ENCODE data around the gene NPSR1.
"Not testable (repeated sequence)": the region's sequence is repeated elsewhere in the genome, so short reads cannot be mapped to it uniquely, and the experiment has no call there.

The NPSR1 gene

GRCh38 chr7:34868602-34869001 is 210.6 kb downstream of the NPSR1 start:
- not testable (repeated sequence) for H3K9ac ChIP-seq (ENCODE audit: low read length); H3K4me3 ChIP-seq (ENCODE audit: insufficient read depth in 1 of 2, low read depth in 1 of 2, low read length in 2 of 2); H3K36me3 ChIP-seq (ENCODE audit: control insufficient read depth in 1 of 2, insufficient read depth in 2 of 2, low read depth in 1 of 2, low read length in 2 of 2); H3K4me2 ChIP-seq (ENCODE audit: low read length, poor library complexity, severe bottlenecking); H3K23ac ChIP-seq (ENCODE audit: low read length in 2 of 2); H3K9me3 ChIP-seq (ENCODE audit: control insufficient read depth, low read length); H2AFZ ChIP-seq (ENCODE audit: low read depth, low read length); H4K91ac ChIP-seq (ENCODE audit: low read length); H3K4ac ChIP-seq (ENCODE audit: low read depth in 1 of 2, low read length in 2 of 2); H3K79me1 ChIP-seq (replicated peaks; ENCODE audit: low read length, poor library complexity, severe bottlenecking); DNase-seq; H4K8ac ChIP-seq (ENCODE audit: low read length); H2BK12ac ChIP-seq (ENCODE audit: low read length in 2 of 2); H3K4me1 ChIP-seq (ENCODE audit: control insufficient read depth, insufficient read depth, low read depth, low read length); H3K18ac ChIP-seq (ENCODE audit: low read depth in 1 of 2, low read length in 2 of 2); H2BK15ac ChIP-seq (ENCODE audit: low read depth, poor library complexity, severe bottlenecking); H2AK5ac ChIP-seq (ENCODE audit: low read length, severe bottlenecking); H3K27me3 ChIP-seq (ENCODE audit: control insufficient read depth in 1 of 2, insufficient read depth in 1 of 2, low read length in 2 of 2); H2BK120ac ChIP-seq (ENCODE audit: low read depth, low read length); H2BK5ac ChIP-seq (ENCODE audit: low read depth, low read length, poor library complexity, severe bottlenecking); H3K27ac ChIP-seq (ENCODE audit: low read length, poor library complexity, severe bottlenecking)
- 92% methylated on average over 5 of the region's 5 CpGs for WGBS
- H3K14ac ChIP-seq (ENCODE audit: low read length in 2 of 2) = peak overlapping the region in 1 of 2 experiments; percentile 79

- Histone ChIP-seq H2AK5ac (ENCODE audit: low read length, severe bottlenecking) (no peak overlapping the region), H2AFZ (ENCODE audit: low read depth, low read length) (no peak overlapping the region), H2BK15ac (ENCODE audit: low read depth, poor library complexity, severe bottlenecking) (no peak overlapping the region), H3K27me3 (ENCODE audit: control insufficient read depth in 1 of 2, insufficient read depth in 1 of 2, low read length in 2 of 2) (no peaks in the 10 kb centered on the region), H2BK5ac (ENCODE audit: low read depth, low read length, poor library complexity, severe bottlenecking) (no peak overlapping the region), H4K8ac (ENCODE audit: low read length) (no peak overlapping the region), H3K27ac (ENCODE audit: low read length, poor library complexity, severe bottlenecking) (no peak overlapping the region), H3K4me2 (ENCODE audit: low read length, poor library complexity, severe bottlenecking) (no peak overlapping the region), H3K4me1 (ENCODE audit: control insufficient read depth, insufficient read depth, low read depth, low read length) (no peaks in the 10 kb centered on the region), H3K9me3 (ENCODE audit: control insufficient read depth, low read length) (peaks cover 5% of the 10 kb centered on the region), H3K14ac (ENCODE audit: low read length in 2 of 2) (no peak overlapping the region), H3K79me1 (replicated peaks; ENCODE audit: low read length, poor library complexity, severe bottlenecking) (no peaks in the 10 kb centered on the region), H4K91ac (ENCODE audit: low read length) (no peak overlapping the region), H3K36me3 (ENCODE audit: control insufficient read depth in 1 of 2, insufficient read depth in 2 of 2, low read depth in 1 of 2, low read length in 2 of 2) (no peaks in the 10 kb centered on the region), H3K9ac (ENCODE audit: low read length) (no peak overlapping the region), H3K23ac (ENCODE audit: low read length in 2 of 2) (no peak overlapping the region), H2BK120ac (ENCODE audit: low read depth, low read length) (no peak overlapping the region), H3K4ac (ENCODE audit: low read depth in 1 of 2, low read length in 2 of 2) (no peak overlapping the region), H3K4me3 (ENCODE audit: insufficient read depth in 1 of 2, low read depth in 1 of 2, low read length in 2 of 2) (no peak overlapping the region), H2BK12ac (ENCODE audit: low read length in 2 of 2) (no peak overlapping the region), H3K18ac (ENCODE audit: low read depth in 1 of 2, low read length in 2 of 2) (no peak overlapping the region)
- 88% methylated on average over 6 of the region's 6 CpGs for WGBS
- no peak for DNase-seq
Observed at GRCh38 chr7:34869057-34869456, 211.0 kb downstream of the NPSR1 start.

DNA sequence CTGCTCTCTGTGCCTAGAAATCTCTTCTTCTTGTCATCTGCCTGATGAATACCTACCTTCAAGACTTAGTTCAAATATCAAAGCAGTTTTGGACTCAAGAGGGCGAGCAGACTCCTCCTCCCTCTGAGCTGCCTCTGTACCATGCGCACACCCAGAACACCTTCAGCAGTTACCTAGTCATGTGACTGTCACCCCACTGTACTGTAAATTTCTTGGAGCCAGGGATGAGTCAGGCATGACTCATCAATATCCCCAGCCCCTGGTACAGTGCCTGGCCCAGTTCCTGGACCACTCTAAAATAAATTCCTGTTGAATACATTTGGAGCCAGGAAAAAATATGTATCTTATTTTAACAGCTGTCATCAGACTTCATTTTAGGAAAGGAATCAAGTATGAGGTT is 212.0 kb downstream of the NPSR1 start:
- H3K79me1 ChIP-seq (replicated peaks; ENCODE audit: low read length, poor library complexity, severe bottlenecking); H3K9me3 ChIP-seq (ENCODE audit: control insufficient read depth, low read length); H3K18ac ChIP-seq (ENCODE audit: low read depth in 1 of 2, low read length in 2 of 2); H2AK5ac ChIP-seq (ENCODE audit: low read length, severe bottlenecking); H3K23ac ChIP-seq (ENCODE audit: low read length in 2 of 2); H3K14ac ChIP-seq (ENCODE audit: low read length in 2 of 2); H3K36me3 ChIP-seq (ENCODE audit: control insufficient read depth in 1 of 2, insufficient read depth in 2 of 2, low read depth in 1 of 2, low read length in 2 of 2); H3K4me1 ChIP-seq (ENCODE audit: control insufficient read depth, insufficient read depth, low read depth, low read length); H2BK120ac ChIP-seq (ENCODE audit: low read depth, low read length); H4K91ac ChIP-seq (ENCODE audit: low read length); H2AFZ ChIP-seq (ENCODE audit: low read depth, low read length); H4K8ac ChIP-seq (ENCODE audit: low read length); H3K4me2 ChIP-seq (ENCODE audit: low read length, poor library complexity, severe bottlenecking); H2BK15ac ChIP-seq (ENCODE audit: low read depth, poor library complexity, severe bottlenecking); H3K4ac ChIP-seq (ENCODE audit: low read depth in 1 of 2, low read length in 2 of 2); H3K9ac ChIP-seq (ENCODE audit: low read length); H3K27ac ChIP-seq (ENCODE audit: low read length, poor library complexity, severe bottlenecking); H3K4me3 ChIP-seq (ENCODE audit: insufficient read depth in 1 of 2, low read depth in 1 of 2, low read length in 2 of 2); DNase-seq; H2BK5ac ChIP-seq (ENCODE audit: low read depth, low read length, poor library complexity, severe bottlenecking); H2BK12ac ChIP-seq (ENCODE audit: low read length in 2 of 2); H3K27me3 ChIP-seq (ENCODE audit: control insufficient read depth in 1 of 2, insufficient read depth in 1 of 2, low read length in 2 of 2): not testable (repeated sequence)
- WGBS = 90% methylated on average over 2 of the region's 2 CpGs

- 96% methylated on average over 4 of the region's 4 CpGs for WGBS
- not testable (repeated sequence) for H3K18ac ChIP-seq (ENCODE audit: low read depth in 1 of 2, low read length in 2 of 2); H3K4ac ChIP-seq (ENCODE audit: low read depth in 1 of 2, low read length in 2 of 2); H3K4me3 ChIP-seq (ENCODE audit: insufficient read depth in 1 of 2, low read depth in 1 of 2, low read length in 2 of 2); H3K23ac ChIP-seq (ENCODE audit: low read length in 2 of 2); H2AFZ ChIP-seq (ENCODE audit: low read depth, low read length); H2BK5ac ChIP-seq (ENCODE audit: low read depth, low read length, poor library complexity, severe bottlenecking); H3K27ac ChIP-seq (ENCODE audit: low read length, poor library complexity, severe bottlenecking); DNase-seq; H2BK15ac ChIP-seq (ENCODE audit: low read depth, poor library complexity, severe bottlenecking); H3K9me3 ChIP-seq (ENCODE audit: control insufficient read depth, low read length); H3K36me3 ChIP-seq (ENCODE audit: control insufficient read depth in 1 of 2, insufficient read depth in 2 of 2, low read depth in 1 of 2, low read length in 2 of 2); H2BK120ac ChIP-seq (ENCODE audit: low read depth, low read length); H3K14ac ChIP-seq (ENCODE audit: low read length in 2 of 2); H3K4me1 ChIP-seq (ENCODE audit: control insufficient read depth, insufficient read depth, low read depth, low read length); H2BK12ac ChIP-seq (ENCODE audit: low read length in 2 of 2); H3K27me3 ChIP-seq (ENCODE audit: control insufficient read depth in 1 of 2, insufficient read depth in 1 of 2, low read length in 2 of 2); H3K79me1 ChIP-seq (replicated peaks; ENCODE audit: low read length, poor library complexity, severe bottlenecking); H3K9ac ChIP-seq (ENCODE audit: low read length); H4K91ac ChIP-seq (ENCODE audit: low read length); H3K4me2 ChIP-seq (ENCODE audit: low read length, poor library complexity, severe bottlenecking); H2AK5ac ChIP-seq (ENCODE audit: low read length, severe bottlenecking); H4K8ac ChIP-seq (ENCODE audit: low read length)
Observed at GRCh38 chr7:34874329-34874728, 216.3 kb downstream of the NPSR1 start.
